Stomach (tissue), 4 donors: ENCODE results near the gene ZDHHC18.
A peak's percentile ranks its signal among the peaks of the same experiment; 100 is the strongest.

Experiments used
- CTCF ChIP-seq, 7 experiments: fragments of 450-650 bp in 4 of 7; fragments of 200-600 bp in 3 of 7; sonication (generic) in 3 of 7; IDR thresholded peaks; one replicate each; pipeline ENCODE4 v1.5.1; 2016 to 2019; ENCODE audit warnings: antibody characterized with exemption in 7 of 7, control low read depth in 2 of 7, mild to moderate bottlenecking in 1 of 7
- EP300 ChIP-seq: sonication (generic); formaldehyde crosslinking; IDR thresholded peaks from one replicate; pipeline ENCODE4 v1.6.1; 2017; ENCODE audit warnings: antibody characterized with exemption
- POLR2A ChIP-seq, 4 donors: fragments of 450-650 bp; IDR thresholded peaks; one replicate each; pipeline ENCODE4 v1.6.1; 2016; ENCODE audit warnings: antibody characterized with exemption in 4 of 4, control low read depth in 2 of 4, mild to moderate bottlenecking in 1 of 4, moderate library complexity in 1 of 4
- POLR2AphosphoS5 ChIP-seq, 3 donors: sonication (generic); formaldehyde crosslinking; IDR thresholded peaks; one replicate each; pipeline ENCODE4 v1.6.1; 2016; ENCODE audit warnings: antibody characterized with exemption in 3 of 3

DNA sequence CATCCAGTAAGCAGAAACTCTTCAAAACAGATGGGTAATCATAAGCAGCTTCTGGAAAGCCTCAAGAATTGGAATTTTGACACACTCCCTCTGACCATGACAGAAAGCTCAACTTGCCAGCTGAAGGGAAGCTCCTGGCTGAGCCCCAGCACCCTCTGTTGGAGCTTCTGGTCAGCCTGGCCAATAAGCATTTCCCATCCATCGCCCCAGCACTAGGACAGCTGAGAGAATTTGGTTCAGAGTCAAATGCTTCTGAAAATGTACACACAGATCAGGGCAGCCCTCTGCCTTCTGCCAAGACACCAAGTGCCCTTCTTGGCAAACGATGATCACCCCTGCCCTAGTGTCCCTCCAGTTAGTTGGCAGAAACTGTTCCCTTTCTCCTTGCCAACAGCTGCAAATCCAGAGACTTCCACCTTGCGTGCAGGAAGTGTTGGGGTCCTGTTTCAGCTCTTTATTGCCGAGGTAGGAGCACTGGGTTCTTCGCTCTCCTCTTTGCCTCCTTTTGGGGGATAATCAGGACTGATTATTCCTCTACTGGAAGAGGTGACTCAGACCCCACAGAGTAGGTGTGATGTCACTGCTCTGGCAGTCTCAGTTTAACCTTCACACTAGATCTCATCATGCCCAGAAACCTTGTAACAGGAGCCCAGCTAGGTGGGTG lies 26.9 kb upstream of the ZDHHC18 start:
- TF ChIP-seq CTCF (IDR thresholded peaks at IDR 0.05) (no peak), POLR2A (IDR thresholded peaks at IDR 0.05) (no peak), EP300 (no peak), POLR2AphosphoS5 (IDR thresholded peaks at IDR 0.05) (peak; percentile 12 to 58 (median 21))
